ENCODE results near the gene CMC2. TPM values are rescaled to one million over a fixed set of nuclear protein-coding genes. Genes with fewer than 3 reads are reported as not detected.

CMC2 gene
- total and polyA plus RNA-seq, 2 of the 13 experiments (the other 11 are each of a cell fraction or from before 2014, with no cell fraction given), result 116 to 129 TPM

- WGBS (ENCODE audit: low lambda C conversion rate), result 91% methylated on average over 3 of the region's 3 CpGs
- no peak overlapping the region for H2AFZ ChIP-seq (ENCODE audit: low read length)
- ChIA-PET POLR2A (interaction anchor here (0.9 kb wide), 1 partner anchor 16 kb away, joined by 3 read pairs; the partner anchor contains the start of genes CENPN and CMC2), CTCF (ENCODE audit: low intra/inter-chr PET ratio, low total read pairs) (no interaction called here)
- no TSS peak for BruUV-seq (replicated peaks)
- FAIRE-seq (no peak), ATAC-seq (no peak), DNase-seq (ENCODE audit: low spot score) (no peak)
- H3K27ac ChIP-seq (ENCODE audit: extremely low read length, insufficient read depth, low read length), result peak overlapping the region; percentile 65
- no peak overlapping the region for H3K9ac ChIP-seq (ENCODE audit: insufficient read depth, low read depth, low read length)
- no peaks in the 10 kb centered on the region for H3K9me3 ChIP-seq (ENCODE audit: low read length)
- TF ChIP-seq SALL1 (CRISPR knock-in tag; IDR thresholded peaks at IDR 0.05) (peak; percentile 34; the same call in 1 of the 2 replicates), KAT8 (CRISPR knock-in tag; IDR thresholded peaks at IDR 0.05) (no peak), ZFP62 (CRISPR knock-in tag; IDR thresholded peaks at IDR 0.05) (no peak), ZFP36 (IDR thresholded peaks at IDR 0.05; ENCODE audit: borderline replicate concordance, low read depth, low read length, partially characterized antibody) (no peak), NR2F6 (IDR thresholded peaks at IDR 0.05) (0 out of 2 replicates have a peak, but pooled peaks have one; percentile 35), NR2F6 (CRISPR knock-in tag; IDR thresholded peaks at IDR 0.05) (peak; percentile 53), TEAD3 (CRISPR knock-in tag; optimal IDR thresholded peaks at IDR 0.05; ENCODE audit: borderline replicate concordance) (peak; percentile 52), GATAD2A (CRISPR knock-in tag; IDR thresholded peaks at IDR 0.05) (0 out of 2 replicates have a peak, but pooled peaks have one; percentile 17), ARID5B (CRISPR knock-in tag; IDR thresholded peaks at IDR 0.05) (0 out of 2 replicates have a peak, but pooled peaks have one; percentile 2)
- no peaks in the 10 kb centered on the region for H3K27me3 ChIP-seq (ENCODE audit: control insufficient read depth in 1 of 2, insufficient read depth in 2 of 2, low read length in 2 of 2)
- in situ Hi-C loops (cut with HindIII; ENCODE audit: extremely low pct_ligation_motif_present, low pct_unique_long_range_greater_than_20kb) (no loop called here), intact Hi-C loops (cut with micrococcal nuclease; ENCODE audit: unreplicated experiment) (no loop called here)
- H3K4me1 ChIP-seq (ENCODE audit: insufficient read depth, low read length), result peaks cover 80% of the 10 kb centered on the region
- no peaks in the 10 kb centered on the region; a peak in 2 of 5 replicates for H3K36me3 ChIP-seq (replicated peaks in 1 of 2; ENCODE audit: control insufficient read depth in 1 of 2, insufficient read depth in 2 of 2, low read length in 2 of 2)
- no peak overlapping the region for H3K4me2 ChIP-seq (ENCODE audit: low read depth, low read length)
- H3K79me2 ChIP-seq (ENCODE audit: insufficient read depth, low read length), result peaks cover 88% of the 10 kb centered on the region
- H4K20me1 ChIP-seq (ENCODE audit: insufficient read depth, low read length), result no peaks in the 10 kb centered on the region
- no peak overlapping the region for H3K4me3 ChIP-seq (replicated peaks in 1 of 3; ENCODE audit: insufficient read depth in 1 of 3, low read depth in 2 of 3, low read length in 3 of 3)
Measured at GRCh38 chr16:80990577-80990976, 16.1 kb downstream of the CMC2 start.
